HCT116 (cell line): ENCODE data around the gene ADAMTS1. TPM values are rescaled to one million over a fixed set of nuclear protein-coding genes. Genes with fewer than 3 reads are reported as not detected.

ENCODE experiments used
- ATAC-seq: fragments of 200-7000 bp; cut with Tn5 transposase; 2 replicates; pipeline ENCODE4 v1.9.1; 2020; ENCODE audit warnings: mild to moderate bottlenecking, moderate library complexity
- Bru-seq: library from RNA; stranded (reverse); fragments of 400-500 nt; gene quantifications from one replicate; lab custom pipeline; 2021; lab: Mats Ljungman, UMichigan
- BruChase-seq, 2 experiments: library from RNA; stranded (reverse); fragments of 400-500 nt; gene quantifications; one replicate each; lab custom pipeline; 2021; lab: Mats Ljungman, UMichigan
- BruUV-seq: library from RNA; stranded (reverse); fragments of 400-500 nt; replicated peaks from 2 replicates; lab custom pipeline; 2021; lab: Mats Ljungman, UMichigan
- CTCF ChIA-PET: fragments of 300-600 bp; sonication (Branson Sonifier 250); formaldehyde crosslinking; loops from one replicate; lab custom pipeline; 2021; ENCODE audit warnings: antibody characterized with exemption; lab: Charles Lee
- POLR2A ChIA-PET: fragments of 300-600, 350-600 bp; sonication (Branson Sonifier 250); formaldehyde crosslinking; loops from one replicate; lab custom pipeline; 2021; ENCODE audit warnings: antibody characterized with exemption; lab: Charles Lee
- RAD21 ChIA-PET, 2 experiments: fragments of 300-600 bp; sonication (Branson Sonifier 250); formaldehyde crosslinking; loops; one replicate each; lab custom pipeline; 2023; ENCODE audit warnings: low total read pairs in 2 of 2; ENCODE audit not compliant: uncharacterized antibody in 2 of 2, unreplicated experiment in 2 of 2, low non-redundant PET in 1 of 2; lab: Charles Lee
- DNase-seq: peaks from one replicate; pipeline ENCODE4 v3.0.0-alpha.2; 2010; ENCODE audit warnings: low read depth, low spot score
- H2AFZ ChIP-seq: fragments of 200-600 bp; shearing (Covaris generic), sonication (generic); 2 replicates; pipeline ENCODE4 v1.6.1; 2017; ENCODE audit warnings: low read depth, mixed run types, mixed read lengths, antibody characterized with exemption, low read length; ENCODE audit not compliant: poor library complexity, severe bottlenecking
- H3K27ac ChIP-seq: 2 replicates; pipeline ENCODE4 v1.5.1; 2012; ENCODE audit warnings: low read depth, low read length
- H3K27me3 ChIP-seq: fragments of 200-600 bp; sonication (generic); 2 replicates; pipeline ENCODE4 v1.6.1; 2016; ENCODE audit warnings: mixed run types, low read length, mixed read lengths; ENCODE audit not compliant: insufficient read depth
- H3K36me3 ChIP-seq, 2 experiments: fragments of 200-500 bp in 1 of 2; fragments of 200-600 bp in 1 of 2; sonication (Bioruptor generic) in 1 of 2; sonication (generic) in 1 of 2; 2 replicates each; pipeline versions ENCODE4 v1.5.1 to v1.6.1; 2014 to 2016; ENCODE audit warnings: low read length in 2 of 2, inconsistent platforms in 1 of 2, mixed read lengths in 1 of 2, mixed run types in 1 of 2; ENCODE audit not compliant: insufficient read depth in 2 of 2, control insufficient read depth in 1 of 2
- H3K4me1 ChIP-seq, 2 experiments: fragments of 200-600 bp in 1 of 2; sonication (generic) in 1 of 2; 2 replicates each; pipeline versions ENCODE4 v1.5.1 to v1.6.1; 2012 to 2017; ENCODE audit warnings: low read length in 2 of 2, inconsistent platforms in 1 of 2, mild to moderate bottlenecking in 1 of 2, mixed read lengths in 1 of 2, mixed run types in 1 of 2, moderate library complexity in 1 of 2; ENCODE audit not compliant: insufficient read depth in 2 of 2, control insufficient read depth in 1 of 2
- H3K4me2 ChIP-seq: fragments of 200-600 bp; sonication (generic); 2 replicates; pipeline ENCODE4 v1.6.1; 2017; ENCODE audit warnings: mixed run types, low read length, mixed read lengths
- H3K4me3 ChIP-seq, 2 experiments: fragments of 200-600 bp in 1 of 2; sonication (generic) in 1 of 2; replicated peaks in 1 of 2; 2 replicates each; pipeline ENCODE4 v1.5.1; 2011 to 2016; ENCODE audit warnings: low read length in 2 of 2, control low read depth in 1 of 2, low read depth in 1 of 2, mild to moderate bottlenecking in 1 of 2, mixed read lengths in 1 of 2, mixed run types in 1 of 2
- H3K79me2 ChIP-seq: fragments of 200-600 bp; sonication (generic); 2 replicates; pipeline ENCODE4 v1.6.1; 2017; ENCODE audit warnings: mild to moderate bottlenecking, mixed run types, low read length, moderate library complexity, mixed read lengths; ENCODE audit not compliant: insufficient read depth
- H3K9ac ChIP-seq: fragments of 200-600 bp; sonication (generic); 2 replicates; pipeline ENCODE4 v1.6.1; 2016; ENCODE audit warnings: low read length, mixed read lengths
- H3K9me2 ChIP-seq: fragments of 200-600 bp; sonication (generic), shearing (Covaris generic); 2 replicates; pipeline ENCODE4 v1.6.1; 2017; ENCODE audit warnings: mixed run types, mild to moderate bottlenecking, moderate library complexity; ENCODE audit not compliant: insufficient read depth
- H3K9me3 ChIP-seq, 2 experiments: fragments of 200-500 bp in 1 of 2; fragments of 200-600 bp in 1 of 2; sonication (Bioruptor generic) in 1 of 2; sonication (generic) in 1 of 2; 2 replicates each; pipeline ENCODE4 v1.6.1; 2014 to 2017; ENCODE audit warnings: low read length in 2 of 2, mixed read lengths in 2 of 2, inconsistent platforms in 1 of 2, low read depth in 1 of 2, mild to moderate bottlenecking in 1 of 2, mixed run types in 1 of 2, moderate library complexity in 1 of 2; ENCODE audit not compliant: control insufficient read depth in 1 of 2, insufficient read depth in 1 of 2
- H4K20me1 ChIP-seq: fragments of 200-600 bp; sonication (generic), shearing (Covaris generic); 2 replicates; pipeline ENCODE4 v1.6.1; 2017; ENCODE audit warnings: mixed run types, mild to moderate bottlenecking, moderate library complexity; ENCODE audit not compliant: insufficient read depth
- CBX3 ChIP-seq: IDR thresholded peaks from 2 replicates; pipeline ENCODE4 v1.6.1; 2012; ENCODE audit warnings: low read depth
- ELF1 ChIP-seq: IDR thresholded peaks from 2 replicates; pipeline ENCODE4 v1.6.1; 2012; ENCODE audit warnings: low read depth, borderline replicate concordance
- EZH2 ChIP-seq: fragments of 200-600 bp; sonication (generic); IDR thresholded peaks from 2 replicates; pipeline ENCODE4 v1.6.1; 2017; ENCODE audit warnings: antibody characterized with exemption, mixed run types
- JUND ChIP-seq: IDR thresholded peaks from 2 replicates; pipeline ENCODE4 v1.6.1; 2012
- MAX ChIP-seq: IDR thresholded peaks from 2 replicates; pipeline ENCODE4 v1.6.1; 2012
- RAD21 ChIP-seq: IDR thresholded peaks from 2 replicates; pipeline ENCODE4 v1.6.1; 2012; ENCODE audit warnings: low read depth, mild to moderate bottlenecking
- REST ChIP-seq: IDR thresholded peaks from 2 replicates; pipeline ENCODE4 v1.6.1; 2012; ENCODE audit warnings: low read depth
- SIN3A ChIP-seq: IDR thresholded peaks from 2 replicates; pipeline ENCODE4 v1.6.1; 2012; ENCODE audit warnings: low read depth
- SP1 ChIP-seq: IDR thresholded peaks from 2 replicates; pipeline ENCODE4 v1.6.1; 2012; ENCODE audit warnings: low read depth
- intact Hi-C: fragments of 100-400 bp; cut with micrococcal nuclease; formaldehyde crosslinking; loops from 2 replicates; pipeline ENCODE4 v1.10.0; 2022
- long read RNA-seq: library from polyadenylated mRNA; unstranded; transcript quantifications from one replicate; pipeline ENCODE4 v2.0.0, GENCODE V29; 2021; ENCODE audit not compliant: unreplicated experiment
- polyA plus RNA-seq: library from polyadenylated mRNA; unstranded; fragments of >200 nt; gene quantifications from 2 replicates; pipeline ENCODE4 v1.2.1, GENCODE V29; 2012; ENCODE audit warnings: missing spikeins
- total RNA-seq: library from RNA; stranded (reverse); gene quantifications from one replicate; pipeline ENCODE4 v1.2.1, GENCODE V29; 2021; ENCODE audit not compliant: unreplicated experiment

The ADAMTS1 gene
- total RNA-seq = 0.98 TPM
- polyA plus RNA-seq = not detected in 2 replicates
- Bru-seq, nascent RNA = percentile 18 among the genes with signal in this experiment
- percentile 32 among the genes with signal in this experiment for BruChase-seq, experiment 1, labeled RNA remaining after a 6-hour chase
- percentile 21 among the genes with signal in this experiment for BruChase-seq, experiment 2, labeled RNA remaining after a 2-hour chase
- long read RNA-seq = 0 reads

- no peak within 1 kb of the TSS for H2AFZ ChIP-seq
- no peaks in the 10 kb centered on the region for H3K9me2 ChIP-seq
- TF ChIP-seq SP1 (no peak), CBX3 (no peak), RAD21 (no peak), SIN3A (no peak), JUND (no peak), ELF1 (no peak), REST (no peak), MAX (no peak), EZH2 (no peak)
- DNase-seq (no peak), ATAC-seq (no peak)
- intact Hi-C loops = no loop called here
- no peaks in the 10 kb centered on the region for H4K20me1 ChIP-seq
- H3K79me2 ChIP-seq = no peaks in the 10 kb centered on the region
- no peak within 1 kb of the TSS for H3K4me3 ChIP-seq
- no peaks in the 10 kb centered on the region for H3K36me3 ChIP-seq
- ChIA-PET CTCF (no interaction called here), RAD21 (no interaction called here), POLR2A (no interaction called here)
- no peak within 1 kb of the TSS for H3K27ac ChIP-seq
- H3K4me2 ChIP-seq = no peak within 1 kb of the TSS
- no peaks in the 10 kb centered on the region for H3K27me3 ChIP-seq
- no TSS peak for BruUV-seq
- H3K9me3 ChIP-seq = peaks cover 0 to 13% of the 10 kb centered on the region in 2 experiments; a peak in 1 of 4 replicates
- no peak within 1 kb of the TSS for H3K9ac ChIP-seq
- H3K4me1 ChIP-seq = no peaks in the 10 kb centered on the region
Observed at GRCh38 chr21:26845066-26845758, at the start of gene ADAMTS1. TSS of gene ADAMTS1 (minus strand) at chr21:26845409. CDS start at chr21:26844954, 455 bp downstream.
